Endothelial cell of umbilical vein (primary cell): Measurements from ENCODE around the gene KCNG2. TPM values are rescaled to one million over a fixed set of nuclear protein-coding genes. Genes with fewer than 3 reads are reported as not detected.

ENCODE experiments used
- BruUV-seq: library from RNA; stranded (reverse); fragments of 400-500 nt; replicated peaks from 2 replicates; lab custom pipeline; 2021; lab: Mats Ljungman, UMichigan
- CTCF ChIA-PET: fragments of 300-600, 350-600 bp; sonication (Branson Sonifier 250); formaldehyde crosslinking; loops from one replicate; lab custom pipeline; 2021; ENCODE audit warnings: antibody characterized with exemption, inconsistent platforms; lab: Charles Lee
- POLR2A ChIA-PET: fragments of 300-600, 350-600 bp; sonication (Branson Sonifier 250); formaldehyde crosslinking; loops from one replicate; lab custom pipeline; 2021; ENCODE audit warnings: antibody characterized with exemption, inconsistent platforms; lab: Charles Lee
- DNase-seq: peaks from one replicate; pipeline ENCODE4 v3.0.0-alpha.2; 2011; ENCODE audit warnings: low read depth, low spot score
- FAIRE-seq: peaks from 2 replicates; lab custom pipeline; 2011; peaks lifted over from hg19 to GRCh38; lab: Jason Lieb, UNC
- H2AFZ ChIP-seq: 2 replicates; pipeline ENCODE4 v1.6.0; 2012; ENCODE audit warnings: low read depth, low read length, control low read depth, inconsistent platforms
- H3K27ac ChIP-seq: 2 replicates; pipeline ENCODE4 v1.5.1; 2011; ENCODE audit warnings: low read depth, mild to moderate bottlenecking, control low read depth, low read length, moderate library complexity; ENCODE audit not compliant: insufficient read depth
- H3K27me3 ChIP-seq, 2 experiments: 2 replicates each; pipeline versions ENCODE4 v1.6.0 to v1.6.1; 2011; ENCODE audit warnings: low read length in 2 of 2, mixed read lengths in 1 of 2; ENCODE audit not compliant: control insufficient read depth in 2 of 2, insufficient read depth in 2 of 2
- H3K36me3 ChIP-seq, 2 experiments: 2 replicates in 1 of 2; 3 replicates in 1 of 2; pipeline ENCODE4 v1.5.1; 2011; ENCODE audit warnings: low read length in 2 of 2, mild to moderate bottlenecking in 1 of 2, moderate library complexity in 1 of 2; ENCODE audit not compliant: control insufficient read depth in 2 of 2, insufficient read depth in 2 of 2; ENCODE audit errors: extremely low read depth in 1 of 2
- H3K4me1 ChIP-seq: 3 replicates; pipeline ENCODE4 v1.5.1; 2011; ENCODE audit warnings: mild to moderate bottlenecking, low read length; ENCODE audit not compliant: control insufficient read depth, insufficient read depth; ENCODE audit errors: extremely low read depth
- H3K4me2 ChIP-seq: 2 replicates; pipeline ENCODE4 v1.6.1; 2011; ENCODE audit warnings: low read length, control low read depth, mixed read lengths; ENCODE audit not compliant: insufficient read depth
- H3K4me3 ChIP-seq, 3 experiments: fragments of 200-600 bp in 1 of 3; sonication (generic), shearing (Covaris generic) in 1 of 3; replicated peaks in 1 of 3; 2 replicates each; pipeline ENCODE4 v1.5.1; 2011 to 2016; ENCODE audit warnings: control low read depth in 3 of 3, low read length in 3 of 3, mild to moderate bottlenecking in 2 of 3, inconsistent platforms in 1 of 3, low read depth in 1 of 3, moderate library complexity in 1 of 3; ENCODE audit not compliant: insufficient read depth in 1 of 3
- H3K79me2 ChIP-seq: 2 replicates; pipeline ENCODE4 v1.6.0; 2012; ENCODE audit warnings: low read length, inconsistent platforms; ENCODE audit not compliant: control insufficient read depth, insufficient read depth
- H3K9ac ChIP-seq: replicated peaks from 2 replicates; pipeline ENCODE3; 2011; ENCODE audit warnings: low read length, control low read depth; ENCODE audit not compliant: insufficient read depth; ENCODE audit errors: extremely low read depth
- H3K9me1 ChIP-seq: replicated peaks from 3 replicates; pipeline ENCODE4 v1.6.0; 2011; ENCODE audit warnings: mild to moderate bottlenecking, low read length; ENCODE audit not compliant: control insufficient read depth, insufficient read depth; ENCODE audit errors: extremely low read depth
- H3K9me3 ChIP-seq: replicated peaks from 2 replicates; pipeline ENCODE4 v1.5.1; 2012; ENCODE audit warnings: low read length, inconsistent platforms; ENCODE audit not compliant: control insufficient read depth, insufficient read depth
- H4K20me1 ChIP-seq: replicated peaks from 2 replicates; pipeline ENCODE3; 2011; ENCODE audit warnings: mild to moderate bottlenecking, low read length; ENCODE audit not compliant: control insufficient read depth, insufficient read depth; ENCODE audit errors: extremely low read depth
- EZH2 ChIP-seq: IDR thresholded peaks from 2 replicates; pipeline ENCODE4 v1.6.1; 2012; ENCODE audit warnings: borderline replicate concordance, low read depth, mild to moderate bottlenecking, moderate library complexity, low read length, inconsistent platforms; ENCODE audit not compliant: severe bottlenecking
- FOS ChIP-seq: IDR thresholded peaks from 2 replicates; pipeline ENCODE4 v1.6.1; 2011; ENCODE audit warnings: mild to moderate bottlenecking, low read length, moderate library complexity, borderline replicate concordance; ENCODE audit not compliant: insufficient read depth
- GATA2 ChIP-seq: IDR thresholded peaks from 2 replicates; pipeline ENCODE4 v1.7.0; 2011; ENCODE audit warnings: low read depth, mild to moderate bottlenecking, moderate library complexity, mixed read lengths, low read length; ENCODE audit not compliant: insufficient read length, insufficient read depth
- JUN ChIP-seq: IDR thresholded peaks from 2 replicates; pipeline ENCODE4 v1.6.1; 2011; ENCODE audit warnings: borderline replicate concordance, low read depth; ENCODE audit not compliant: insufficient read length, insufficient read depth
- MAX ChIP-seq: IDR thresholded peaks from 2 replicates; pipeline ENCODE4 v1.6.1; 2011; ENCODE audit not compliant: insufficient read depth, insufficient read length
- MYC ChIP-seq: IDR thresholded peaks from one replicate; pipeline ENCODE4 v1.6.1; 2011; ENCODE audit warnings: mild to moderate bottlenecking, low read depth, low read length
- POLR2A ChIP-seq: IDR thresholded peaks from 2 replicates; pipeline ENCODE4 v1.6.1; 2012; ENCODE audit warnings: low read depth, mild to moderate bottlenecking, control low read depth, low read length
- POLR2AphosphoS5 ChIP-seq: IDR thresholded peaks from 2 replicates; pipeline ENCODE4 v1.6.1; 2012; ENCODE audit warnings: low read depth, mild to moderate bottlenecking, control low read depth, low read length, moderate library complexity; ENCODE audit not compliant: insufficient read depth
- dilution Hi-C: fragments of 300-500 bp; cut with MboI; formaldehyde crosslinking; loops from one replicate; pipeline ENCODE4 v1.15.0; 2019; ENCODE audit warnings: low sequenced_read_pairs; ENCODE audit not compliant: extremely low pct_ligation_motif_present
- intact Hi-C: fragments of 100-400 bp; cut with micrococcal nuclease; formaldehyde crosslinking; loops from one replicate; pipeline ENCODE4 v1.10.0; 2022
- polyA plus RNA-seq, 4 experiments: library from polyadenylated mRNA; depleted of rRNA in 3 of 4; stranded (reverse) in 3 of 4; unstranded in 1 of 4; fragments of >200 nt; gene quantifications; 2 replicates each; pipeline versions ENCODE4 v1.2.1 to v1.2.3, GENCODE V29; 2011 to 2012; ENCODE audit warnings: missing spikeins in 1 of 4
- total RNA-seq: library from RNA; stranded (reverse); gene quantifications from 2 replicates; pipeline ENCODE4 v1.2.3, GENCODE V29; 2021
- TF ChIP-seq, protein P1 (sequence below), 2 donors: IDR thresholded peaks; 1 replicate in 1 of 2; 2 replicates in 1 of 2; pipeline ENCODE4 v1.5.1; 2011; ENCODE audit warnings: low read length in 2 of 2, mild to moderate bottlenecking in 2 of 2, moderate library complexity in 2 of 2, control low read depth in 1 of 2, inconsistent platforms in 1 of 2, low read depth in 1 of 2; ENCODE audit not compliant: insufficient read depth in 1 of 2; ENCODE audit errors: extremely low read depth in 1 of 2

Gene KCNG2
- total and polyA plus RNA-seq, 2 donors (not counting 3 experiments of a cell fraction or from before 2014, with no cell fraction given), result not detected

- ChIA-PET CTCF (interaction anchor here (1.0 kb wide), 1 partner anchor 11 kb away, joined by 3 read pairs; no protein-coding TSS in a partner anchor), POLR2A (no interaction called here)
- no peaks in the 10 kb centered on the region for H3K9me1 ChIP-seq
- no peak overlapping the region for H3K9ac ChIP-seq
- no TSS peak for BruUV-seq
- no peak for TF ChIP-seq JUN
- TF ChIP-seq MAX, result no peak
- TF ChIP-seq FOS, result no peak
- TF ChIP-seq POLR2AphosphoS5, result no peak
- TF ChIP-seq, protein P1, sequence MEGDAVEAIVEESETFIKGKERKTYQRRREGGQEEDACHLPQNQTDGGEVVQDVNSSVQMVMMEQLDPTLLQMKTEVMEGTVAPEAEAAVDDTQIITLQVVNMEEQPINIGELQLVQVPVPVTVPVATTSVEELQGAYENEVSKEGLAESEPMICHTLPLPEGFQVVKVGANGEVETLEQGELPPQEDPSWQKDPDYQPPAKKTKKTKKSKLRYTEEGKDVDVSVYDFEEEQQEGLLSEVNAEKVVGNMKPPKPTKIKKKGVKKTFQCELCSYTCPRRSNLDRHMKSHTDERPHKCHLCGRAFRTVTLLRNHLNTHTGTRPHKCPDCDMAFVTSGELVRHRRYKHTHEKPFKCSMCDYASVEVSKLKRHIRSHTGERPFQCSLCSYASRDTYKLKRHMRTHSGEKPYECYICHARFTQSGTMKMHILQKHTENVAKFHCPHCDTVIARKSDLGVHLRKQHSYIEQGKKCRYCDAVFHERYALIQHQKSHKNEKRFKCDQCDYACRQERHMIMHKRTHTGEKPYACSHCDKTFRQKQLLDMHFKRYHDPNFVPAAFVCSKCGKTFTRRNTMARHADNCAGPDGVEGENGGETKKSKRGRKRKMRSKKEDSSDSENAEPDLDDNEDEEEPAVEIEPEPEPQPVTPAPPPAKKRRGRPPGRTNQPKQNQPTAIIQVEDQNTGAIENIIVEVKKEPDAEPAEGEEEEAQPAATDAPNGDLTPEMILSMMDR (IDR thresholded peaks at IDR 0.05; ENCODE audit: extremely low read depth in 1 of 2, insufficient read depth in 1 of 2, low read depth in 1 of 2, low read length in 2 of 2), result no peak
- TF ChIP-seq EZH2, result no peak
- TF ChIP-seq MYC, result no peak
- no peak for TF ChIP-seq GATA2
- TF ChIP-seq POLR2A, result no peak
- no peaks in the 10 kb centered on the region for H3K79me2 ChIP-seq
- no peak overlapping the region for H3K4me2 ChIP-seq
- no peak overlapping the region for H3K27ac ChIP-seq
- no peaks in the 10 kb centered on the region for H3K27me3 ChIP-seq
- H3K4me1 ChIP-seq, result no peaks in the 10 kb centered on the region
- H3K9me3 ChIP-seq, result peaks cover 13% of the 10 kb centered on the region
- no peak for FAIRE-seq
- intact Hi-C loops (no loop called here), dilution Hi-C loops (no loop called here)
- no peaks in the 10 kb centered on the region for H4K20me1 ChIP-seq
- H2AFZ ChIP-seq, result no peak overlapping the region
- DNase-seq, result no peak
- H3K4me3 ChIP-seq, result no peak overlapping the region
- no peaks in the 10 kb centered on the region for H3K36me3 ChIP-seq
These were observed 92.9 kb downstream of the KCNG2 start for GRCh38 chr18:79890674-79891073.
